ENCODE measurements around the gene CASZ1.

GRCh38 chr1:10615332-10615731 lies 181.1 kb downstream of the CASZ1 start:
- TF ChIP-seq EP300 (IDR thresholded peaks at IDR 0.05; ENCODE audit: borderline replicate concordance) (no peak), YY1 (IDR thresholded peaks at IDR 0.05; ENCODE audit: low read depth) (no peak), CEBPB (IDR thresholded peaks at IDR 0.05) (no peak), CREB1 (IDR thresholded peaks at IDR 0.05; ENCODE audit: low read depth) (no peak), REST (IDR thresholded peaks at IDR 0.05; ENCODE audit: low read depth) (no peak), FOXM1 (IDR thresholded peaks at IDR 0.05; ENCODE audit: borderline replicate concordance, low read depth) (no peak), NFIC (IDR thresholded peaks at IDR 0.05) (no peak), MAX (IDR thresholded peaks at IDR 0.05) (no peak), RAD21 (IDR thresholded peaks at IDR 0.05; ENCODE audit: low read depth) (no peak), TEAD4 (IDR thresholded peaks at IDR 0.05) (no peak), TAF1 (IDR thresholded peaks at IDR 0.05; ENCODE audit: low read depth) (no peak)

Measured in Ishikawa (cell line).